Measurements from ENCODE around the gene SCN1A.

GRCh38 chr2:166118180-166118579 lies 9.6 kb downstream of the SCN1A start:
- TF ChIP-seq EZH2 (IDR thresholded peaks at IDR 0.05): no peak
- no peak for TF ChIP-seq POLR2AphosphoS5 (IDR thresholded peaks at IDR 0.05; ENCODE audit: borderline replicate concordance, low read depth, low read length)
